Naive thymus-derived CD4-positive, alpha-beta T cell (primary cell): ENCODE results near the gene SLC48A1. TPM values are rescaled to one million over a fixed set of nuclear protein-coding genes. Genes with fewer than 3 reads are reported as not detected.

Experiments
- ATAC-seq: fragments of 150-1000 bp; cut with Tn5 transposase; 2 replicates; pipeline ENCODE4 v1.10.0; 2021; ENCODE audit warnings: mild to moderate bottlenecking, moderate library complexity
- CTCF ChIA-PET: fragments of 350-600 bp; sonication (Branson Sonifier 250); formaldehyde crosslinking; loops from one replicate; lab custom pipeline; 2021; ENCODE audit warnings: antibody characterized with exemption; lab: Charles Lee
- POLR2A ChIA-PET: fragments of 350-600 bp; sonication (Branson Sonifier 250); formaldehyde crosslinking; loops from one replicate; lab custom pipeline; 2021; ENCODE audit warnings: antibody characterized with exemption, inconsistent platforms; lab: Charles Lee
- DNase-seq, 9 donors: peaks; one replicate each; pipeline versions ENCODE4 v3.0.0 to v3.0.0-alpha.2; 2020 to 2022; ENCODE audit warnings: mixed read lengths in 1 of 9
- H3K27ac ChIP-seq: one replicate; pipeline ENCODE4 v1.7.0; 2013; ENCODE audit warnings: mild to moderate bottlenecking, low read depth, low read length, moderate library complexity
- H3K27me3 ChIP-seq, 2 donors: one replicate each; pipeline ENCODE4 v1.7.0; 2013; ENCODE audit warnings: low read length in 2 of 2, mild to moderate bottlenecking in 2 of 2, moderate library complexity in 2 of 2; ENCODE audit not compliant: control insufficient read depth in 2 of 2, insufficient read depth in 2 of 2
- H3K36me3 ChIP-seq, 3 experiments: 1 replicate in 2 of 3; 2 replicates in 1 of 3; pipeline ENCODE4 v1.7.0; 2013; ENCODE audit warnings: low read length in 3 of 3, mild to moderate bottlenecking in 3 of 3, moderate library complexity in 1 of 3; ENCODE audit not compliant: insufficient read depth in 3 of 3, control insufficient read depth in 2 of 3
- H3K4me1 ChIP-seq, 2 donors: one replicate each; pipeline ENCODE4 v1.7.0; 2013; ENCODE audit warnings: low read length in 2 of 2, mild to moderate bottlenecking in 2 of 2, moderate library complexity in 1 of 2; ENCODE audit not compliant: control insufficient read depth in 2 of 2, insufficient read depth in 2 of 2
- H3K4me3 ChIP-seq: 2 replicates; pipeline ENCODE4 v1.7.0; 2013; ENCODE audit warnings: mild to moderate bottlenecking, low read length
- H3K9me3 ChIP-seq, 3 experiments: 1 replicate in 2 of 3; 2 replicates in 1 of 3; pipeline ENCODE4 v1.7.0; 2013; ENCODE audit warnings: low read length in 3 of 3; ENCODE audit not compliant: control insufficient read depth in 2 of 3
- H3K27ac Mint-ChIP-seq, 9 donors: one replicate each; pipeline ENCODE4 v1.8.0; 2020 to 2022; ENCODE audit warnings: mixed read lengths in 9 of 9, mild to moderate bottlenecking in 8 of 9, moderate library complexity in 5 of 9, inconsistent platforms in 2 of 9
- H3K27me3 Mint-ChIP-seq, 5 donors: one replicate each; pipeline ENCODE4 v1.8.0; 2021 to 2022; ENCODE audit warnings: mixed read lengths in 5 of 5, mild to moderate bottlenecking in 1 of 5
- H3K36me3 Mint-ChIP-seq, 5 donors: one replicate each; pipeline ENCODE4 v1.8.0; 2020 to 2022; ENCODE audit warnings: mixed read lengths in 5 of 5, mild to moderate bottlenecking in 3 of 5, inconsistent platforms in 1 of 5
- H3K4me1 Mint-ChIP-seq, 7 donors: one replicate each; pipeline ENCODE4 v1.8.0; 2020 to 2022; ENCODE audit warnings: mixed read lengths in 7 of 7, mild to moderate bottlenecking in 3 of 7, inconsistent platforms in 1 of 7
- H3K4me3 Mint-ChIP-seq, 10 donors: one replicate each; pipeline ENCODE4 v1.8.0; 2020 to 2022; ENCODE audit warnings: mild to moderate bottlenecking in 10 of 10, mixed read lengths in 10 of 10, moderate library complexity in 6 of 10, inconsistent platforms in 2 of 10
- H3K9me3 Mint-ChIP-seq, 11 donors: one replicate each; pipeline ENCODE4 v1.8.0; 2020 to 2022; ENCODE audit warnings: mixed read lengths in 11 of 11, mild to moderate bottlenecking in 4 of 11, inconsistent platforms in 1 of 11, moderate library complexity in 1 of 11
- intact Hi-C, 2 donors: fragments of 100-400 bp; cut with micrococcal nuclease; formaldehyde crosslinking; loops; one replicate each; pipeline ENCODE4 v1.15.1; 2023
- polyA plus RNA-seq, 2 donors: library from polyadenylated mRNA; unstranded; fragments of 300-500 nt; fragmentation: Illumina TruSeq; gene quantifications; one replicate each; pipeline ENCODE4 v1.2.3, GENCODE V29; 2021
- total RNA-seq, 6 experiments: library from RNA in 5 of 6; stranded (reverse) in 5 of 6; gene quantifications; 1 replicate in 5 of 6; 2 replicates in 1 of 6; pipeline ENCODE4 v1.2.3 and lab custom pipeline; 2021 to 2026

Gene SLC48A1
- total and polyA plus RNA-seq, 7 experiments from 2014 or later = 6.7 to 15.6 (median 12.5) TPM

DNA sequence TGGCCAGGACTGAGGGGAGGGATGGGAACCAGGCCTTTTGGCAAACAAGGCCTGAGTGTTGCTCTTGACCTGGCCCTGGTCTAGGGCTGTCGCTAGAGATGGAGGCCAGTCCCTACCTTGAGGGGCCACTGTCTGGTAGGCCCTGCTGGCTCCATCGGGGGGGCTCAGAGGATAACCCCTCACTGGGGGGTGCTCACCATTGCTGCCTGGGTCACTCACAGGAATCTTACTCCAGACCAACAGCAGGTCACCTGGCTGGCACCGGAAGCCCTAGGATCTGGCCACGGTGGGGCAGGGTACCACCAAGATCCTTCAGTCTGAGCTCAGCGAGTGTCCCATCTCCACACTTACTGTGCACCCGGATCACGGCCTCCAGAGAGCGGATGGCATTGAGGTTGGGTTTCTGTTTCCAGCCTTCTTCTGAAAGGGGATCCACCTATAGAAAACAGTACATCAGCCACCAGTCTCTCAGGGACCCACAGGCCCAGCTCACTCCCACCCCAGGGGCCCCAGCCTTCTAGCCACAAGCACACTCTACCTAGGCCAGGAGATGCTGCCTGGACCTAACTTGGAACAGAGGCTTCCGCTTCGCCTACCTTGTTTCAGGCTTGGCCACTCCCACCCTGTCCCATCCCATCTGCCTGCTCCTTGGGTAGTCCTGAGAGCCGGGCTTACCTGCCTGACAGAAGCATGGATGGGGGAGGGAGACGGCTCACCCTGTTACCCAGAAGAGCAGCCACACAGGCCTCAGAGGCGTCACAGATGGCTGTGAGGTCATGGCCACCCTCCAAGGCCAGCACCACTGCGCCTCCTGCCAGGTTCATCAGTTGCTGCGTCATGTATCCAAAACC, 12.2 kb downstream of the SLC48A1 start:
- Mint-ChIP-seq H3K9me3 (no peaks in the 10 kb centered on the region), H3K36me3 (peaks cover 13 to 46% (median 16%) of the 10 kb centered on the region in 5 donors), H3K27ac (peak overlapping the region in 5 of 9 donors; percentile 31 to 82 (median 54)), H3K27me3 (no peaks in the 10 kb centered on the region), H3K4me1 (peaks cover 4 to 15% (median 6%) of the 10 kb centered on the region in 7 donors), H3K4me3 (no peak overlapping the region)
- ATAC-seq (no peak), DNase-seq (no peak)
- H3K4me1 ChIP-seq = no peaks in the 10 kb centered on the region
- no peaks in the 10 kb centered on the region for H3K27me3 ChIP-seq
- no peak overlapping the region for H3K27ac ChIP-seq
- intact Hi-C loops = no loop called here
- H3K9me3 ChIP-seq = no peaks in the 10 kb centered on the region
- H3K4me3 ChIP-seq = no peak overlapping the region
- CTCF ChIA-PET = interaction anchor here (0.8 to 1.6 kb wide), 3 partner anchors 44 to 52 kb away, joined by 3 to 5 read pairs (median 4); no protein-coding TSS in a partner anchor
- peaks cover 6 to 86% (median 44%) of the 10 kb centered on the region in 3 experiments for H3K36me3 ChIP-seq
- POLR2A ChIA-PET = interaction anchor here (0.6 to 1.1 kb wide), 3 partner anchors 15 to 84 kb away, joined by 3 read pairs; no protein-coding TSS in a partner anchor

DNA sequence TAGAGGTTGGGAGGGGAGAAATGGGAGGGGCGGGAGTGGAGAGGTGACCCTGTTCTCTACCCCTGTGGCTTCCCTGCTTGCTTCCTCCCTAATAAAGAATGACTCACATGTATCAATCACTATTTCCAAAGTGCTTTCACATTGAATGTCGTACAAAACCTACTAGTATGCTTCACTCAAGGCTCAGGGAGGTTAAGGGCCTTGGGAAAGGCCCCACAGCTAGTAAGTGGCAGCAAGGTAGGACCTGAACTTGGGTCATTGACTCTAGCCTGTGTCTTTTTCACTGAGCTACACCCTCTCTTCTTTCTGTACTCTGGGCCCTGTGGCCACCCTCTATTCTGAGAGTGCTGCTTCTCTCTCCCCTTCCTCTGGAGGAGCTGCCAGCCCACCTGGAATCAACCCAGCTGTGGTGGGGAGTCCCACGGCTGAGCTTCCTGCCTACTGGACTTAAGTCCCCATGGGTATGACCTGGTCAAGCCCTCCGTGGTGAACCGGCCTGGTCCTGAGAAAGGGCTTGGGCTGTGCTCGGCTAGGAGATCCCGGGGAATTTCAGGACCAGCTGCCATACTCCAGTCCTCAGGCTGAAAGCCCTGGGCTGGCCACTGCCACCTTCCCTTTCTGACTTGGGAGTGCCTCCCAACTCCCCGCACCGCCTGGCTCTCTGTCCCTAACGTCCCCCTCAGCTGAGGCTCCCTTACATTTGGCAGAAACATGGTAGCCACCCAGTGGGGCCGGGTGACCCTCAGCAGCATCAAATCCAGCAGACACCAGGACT, 13.0 kb downstream of the SLC48A1 start:
- H3K4me1 ChIP-seq = no peaks in the 10 kb centered on the region
- no peaks in the 10 kb centered on the region for H3K27me3 Mint-ChIP-seq
- H3K4me1 Mint-ChIP-seq = peaks cover 4 to 15% (median 8%) of the 10 kb centered on the region in 7 donors
- no peaks in the 10 kb centered on the region for H3K9me3 ChIP-seq
- DNase-seq (no peak), ATAC-seq (no peak)
- H3K27ac ChIP-seq = no peak overlapping the region
- intact Hi-C loops = no loop called here
- ChIA-PET CTCF (interaction anchor here (0.6 to 1.6 kb wide), 5 partner anchors 20 to 52 kb away, joined by 3 to 5 read pairs (median 4); no protein-coding TSS in a partner anchor), POLR2A (interaction anchor here (0.9 kb wide), 1 partner anchor 14 kb away, joined by 3 read pairs; no protein-coding TSS in a partner anchor)
- peaks cover 16 to 53% (median 17%) of the 10 kb centered on the region in 5 donors for H3K36me3 Mint-ChIP-seq
- H3K36me3 ChIP-seq = peaks cover 6 to 94% (median 51%) of the 10 kb centered on the region in 3 experiments
- no peaks in the 10 kb centered on the region for H3K9me3 Mint-ChIP-seq
- no peaks in the 10 kb centered on the region for H3K27me3 ChIP-seq
- H3K4me3 ChIP-seq = no peak overlapping the region
- H3K4me3 Mint-ChIP-seq = no peak overlapping the region
- peak overlapping the region in 5 of 9 donors; percentile 17 to 81 (median 37) for H3K27ac Mint-ChIP-seq

DNA sequence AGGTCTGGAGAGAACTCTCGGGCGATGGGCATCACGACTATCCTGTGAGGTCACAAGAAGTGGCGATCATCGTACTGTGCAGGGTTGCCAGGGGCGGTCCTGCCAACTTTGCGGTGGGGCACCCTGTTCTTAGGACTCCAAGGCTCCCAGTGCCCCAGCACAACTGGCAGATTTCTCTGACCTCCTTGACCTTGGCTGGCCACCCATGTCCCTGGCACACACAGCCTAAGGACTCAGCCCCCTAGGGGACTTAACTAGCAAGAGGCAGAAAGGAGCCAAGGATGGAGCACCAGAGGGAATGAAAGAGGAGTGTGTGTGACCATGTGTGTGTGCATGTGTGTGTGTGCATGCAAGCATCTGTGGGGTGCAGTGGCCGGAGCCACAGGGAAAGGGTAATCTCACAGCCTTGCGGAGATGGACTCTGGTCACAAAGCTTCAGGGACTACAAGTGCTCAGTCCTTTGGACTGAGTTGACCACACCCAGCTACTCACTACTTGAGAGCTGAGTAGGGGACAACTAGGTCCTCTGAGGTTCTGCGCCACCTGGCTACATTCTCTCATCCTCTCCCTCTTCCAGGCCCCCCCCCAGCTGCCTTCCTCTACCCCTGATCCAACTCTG, 13.7 kb downstream of the SLC48A1 start:
- Histone ChIP-seq H3K36me3 (peaks cover 6 to 100% (median 53%) of the 10 kb centered on the region in 3 experiments), H3K9me3 (no peaks in the 10 kb centered on the region), H3K27ac (no peak overlapping the region), H3K4me1 (no peaks in the 10 kb centered on the region), H3K27me3 (no peaks in the 10 kb centered on the region), H3K4me3 (no peak overlapping the region)
- Mint-ChIP-seq H3K27me3 (no peaks in the 10 kb centered on the region), H3K27ac (peak overlapping the region in 6 of 9 donors; percentile 13 to 81 (median 35)), H3K36me3 (peaks cover 16 to 54% (median 17%) of the 10 kb centered on the region in 5 donors), H3K4me3 (no peak overlapping the region), H3K9me3 (no peaks in the 10 kb centered on the region), H3K4me1 (peaks cover under 1 to 8% (median 4%) of the 10 kb centered on the region in 7 donors)
- DNase-seq (no peak), ATAC-seq (no peak)
- ChIA-PET CTCF (interaction anchor here (0.6 to 1.6 kb wide), 6 partner anchors 21 to 52 kb away, joined by 3 to 5 read pairs (median 4); no protein-coding TSS in a partner anchor), POLR2A (interaction anchor here (0.9 kb wide), 2 partner anchors 9 to 14 kb away, joined by 3 read pairs; no protein-coding TSS in a partner anchor)
- intact Hi-C loops = no loop called here

- ATAC-seq = no peak
- ChIA-PET CTCF (interaction anchor here (0.7 to 1.6 kb wide), 4 partner anchors 11 to 51 kb away, joined by 3 read pairs; no protein-coding TSS in a partner anchor), POLR2A (interaction anchor here (1.6 kb wide), 1 partner anchor 14 kb away, joined by 5 read pairs; no protein-coding TSS in a partner anchor)
- intact Hi-C loops = no loop called here
- Mint-ChIP-seq H3K27me3 (no peaks in the 10 kb centered on the region), H3K4me1 (peaks cover 0 to 6% (median 1%) of the 10 kb centered on the region in 7 donors), H3K36me3 (peaks cover 16 to 55% (median 20%) of the 10 kb centered on the region in 5 donors), H3K27ac (peak overlapping the region in 6 of 9 donors; percentile 21 to 65 (median 38)), H3K9me3 (no peaks in the 10 kb centered on the region), H3K4me3 (no peak overlapping the region)
- Histone ChIP-seq H3K4me3 (no peak overlapping the region), H3K36me3 (peaks cover 6 to 100% (median 53%) of the 10 kb centered on the region in 3 experiments), H3K4me1 (no peaks in the 10 kb centered on the region), H3K27ac (no peak overlapping the region), H3K27me3 (no peaks in the 10 kb centered on the region), H3K9me3 (no peaks in the 10 kb centered on the region)
- DNase-seq = no peak
Observed at GRCh38 chr12:47787596-47788319, 14.7 kb downstream of the SLC48A1 start.

DNA sequence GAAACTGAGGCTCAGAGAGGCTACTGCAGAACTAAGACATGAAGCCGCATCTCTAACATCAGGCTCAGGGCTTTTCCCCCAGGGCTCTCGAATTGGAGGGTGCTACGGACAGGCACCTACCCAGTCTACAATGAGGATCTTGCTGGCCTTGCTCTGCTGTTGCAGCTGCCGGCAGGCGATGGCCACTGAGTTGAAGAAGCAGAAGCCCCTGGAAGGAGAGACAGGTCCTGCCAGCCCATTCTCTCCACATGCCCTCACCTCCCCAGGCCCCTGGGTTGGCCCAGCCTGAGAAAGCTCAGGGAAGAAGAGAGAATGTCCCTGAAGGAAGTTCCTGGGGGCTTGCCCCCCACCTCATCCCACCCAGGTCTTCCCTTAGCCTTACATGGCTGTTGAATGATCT, 16.1 kb downstream of the SLC48A1 start:
- Mint-ChIP-seq H3K4me3 (no peak overlapping the region), H3K27ac (peak overlapping the region in 4 of 9 donors; percentile 5 to 73 (median 48)), H3K27me3 (no peaks in the 10 kb centered on the region), H3K9me3 (no peaks in the 10 kb centered on the region), H3K36me3 (peaks cover 17 to 62% (median 27%) of the 10 kb centered on the region in 5 donors), H3K4me1 (peaks cover 0 to 9% (median 4%) of the 10 kb centered on the region in 7 donors)
- DNase-seq = no peak
- Histone ChIP-seq H3K4me3 (no peak overlapping the region), H3K4me1 (no peaks in the 10 kb centered on the region), H3K27me3 (no peaks in the 10 kb centered on the region), H3K27ac (no peak overlapping the region), H3K36me3 (peaks cover 6 to 100% (median 57%) of the 10 kb centered on the region in 3 experiments), H3K9me3 (no peaks in the 10 kb centered on the region)
- ATAC-seq = no peak
- ChIA-PET POLR2A (interaction anchor here (1.1 to 1.6 kb wide), 2 partner anchors 13 to 16 kb away, joined by 4 to 5 read pairs; no protein-coding TSS in a partner anchor), CTCF (interaction anchor here (0.8 to 1.4 kb wide), 3 partner anchors 9 to 49 kb away, joined by 3 to 4 read pairs (median 3); no protein-coding TSS in a partner anchor)
- intact Hi-C loops = no loop called here
